Liver (tissue), 9 donors: Measurements from ENCODE around the gene ASCC1. TPM values are rescaled to one million over a fixed set of nuclear protein-coding genes. Genes with fewer than 3 reads are reported as not detected.

Experiments
- DNase-seq: peaks from one replicate; pipeline ENCODE4 v3.0.0-alpha.2; 2017; ENCODE audit warnings: low spot score
- H3K27ac ChIP-seq, 2 donors: one replicate each; pipeline ENCODE4 v1.7.0; 2013; ENCODE audit warnings: inconsistent platforms in 2 of 2, low read length in 2 of 2, control low read depth in 1 of 2, low read depth in 1 of 2, mild to moderate bottlenecking in 1 of 2
- H3K27me3 ChIP-seq, 4 donors: one replicate each; pipeline versions ENCODE4 v1.6.1 to v1.7.0; 2013; ENCODE audit warnings: low read length in 3 of 4, inconsistent platforms in 1 of 4, mild to moderate bottlenecking in 1 of 4, moderate library complexity in 1 of 4; ENCODE audit not compliant: control insufficient read depth in 4 of 4, insufficient read depth in 4 of 4
- H3K36me3 ChIP-seq, 4 donors: one replicate each; pipeline versions ENCODE4 v1.6.1 to v1.7.0; 2013; ENCODE audit warnings: low read length in 3 of 4, mild to moderate bottlenecking in 3 of 4, low read depth in 1 of 4, moderate library complexity in 1 of 4; ENCODE audit not compliant: control insufficient read depth in 4 of 4, insufficient read depth in 3 of 4
- H3K4me1 ChIP-seq, 4 donors: one replicate each; pipeline versions ENCODE4 v1.6.1 to v1.7.0; 2013; ENCODE audit warnings: low read length in 3 of 4, mild to moderate bottlenecking in 3 of 4, moderate library complexity in 1 of 4; ENCODE audit not compliant: control insufficient read depth in 4 of 4, insufficient read depth in 4 of 4
- H3K4me3 ChIP-seq, 3 donors: one replicate each; pipeline versions ENCODE4 v1.6.1 to v1.7.0; 2013; ENCODE audit warnings: low read length in 3 of 3, control low read depth in 1 of 3, low read depth in 1 of 3, mild to moderate bottlenecking in 1 of 3
- H3K9ac ChIP-seq, 2 donors: one replicate each; pipeline ENCODE4 v1.7.0; 2013; ENCODE audit warnings: low read length in 2 of 2, mild to moderate bottlenecking in 2 of 2, moderate library complexity in 2 of 2, control low read depth in 1 of 2, low read depth in 1 of 2
- H3K9me3 ChIP-seq, 4 donors: one replicate each; pipeline versions ENCODE4 v1.6.1 to v1.7.0; 2013; ENCODE audit warnings: low read length in 3 of 4; ENCODE audit not compliant: control insufficient read depth in 4 of 4
- EGR1 ChIP-seq, 2 donors: IDR thresholded peaks; 2 replicates each; pipeline ENCODE4 v1.6.1; 2016 to 2018; ENCODE audit warnings: antibody characterized with exemption in 2 of 2, low read depth in 2 of 2
- FOXA1 ChIP-seq: IDR thresholded peaks from 2 replicates; pipeline ENCODE4 v1.6.1; 2016; ENCODE audit warnings: antibody characterized with exemption
- FOXA2 ChIP-seq: IDR thresholded peaks from 2 replicates; pipeline ENCODE4 v1.6.1; 2016; ENCODE audit warnings: antibody characterized with exemption
- GABPA ChIP-seq, 2 donors: IDR thresholded peaks in 1 of 2; conservative IDR thresholded peaks in 1 of 2; 2 replicates each; pipeline ENCODE4 v1.6.1; 2016; ENCODE audit warnings: antibody characterized with exemption in 2 of 2, mild to moderate bottlenecking in 1 of 2, moderate library complexity in 1 of 2
- HNF4A ChIP-seq, 2 donors: conservative IDR thresholded peaks; 2 replicates each; pipeline ENCODE4 v1.6.1; 2016; ENCODE audit warnings: antibody characterized with exemption in 2 of 2, mild to moderate bottlenecking in 2 of 2
- HNF4G ChIP-seq: IDR thresholded peaks from 2 replicates; pipeline ENCODE4 v1.6.1; 2016; ENCODE audit warnings: antibody characterized with exemption
- JUND ChIP-seq, 2 donors: IDR thresholded peaks; 2 replicates each; pipeline ENCODE4 v1.6.1; 2016; ENCODE audit warnings: antibody characterized with exemption in 2 of 2
- NR2F2 ChIP-seq: IDR thresholded peaks from 2 replicates; pipeline ENCODE4 v1.6.1; 2016; ENCODE audit warnings: antibody characterized with exemption
- RAD21 ChIP-seq, 2 donors: IDR thresholded peaks; 2 replicates each; pipeline ENCODE4 v1.6.1; 2016; ENCODE audit warnings: antibody characterized with exemption in 2 of 2, mild to moderate bottlenecking in 2 of 2
- RXRA ChIP-seq, 2 donors: IDR thresholded peaks; 2 replicates each; pipeline ENCODE4 v1.6.1; 2017 to 2018; ENCODE audit warnings: antibody characterized with exemption in 2 of 2, mild to moderate bottlenecking in 1 of 2
- SP1 ChIP-seq: IDR thresholded peaks from 2 replicates; pipeline ENCODE4 v1.6.1; 2018; ENCODE audit warnings: antibody characterized with exemption, mild to moderate bottlenecking
- TAF1 ChIP-seq: conservative IDR thresholded peaks from 2 replicates; pipeline ENCODE4 v1.6.1; 2016; ENCODE audit warnings: antibody characterized with exemption, mild to moderate bottlenecking
- YY1 ChIP-seq: IDR thresholded peaks from 2 replicates; pipeline ENCODE4 v1.6.1; 2016; ENCODE audit warnings: antibody characterized with exemption, mild to moderate bottlenecking
- WGBS: extraction: QIAGEN DNeasy Blood & Tissue Kit; methylation state at CpG from one replicate; pipeline ENCODE4 v1.1.7; 2013; 5-methylcytosine and 5-hydroxymethylcytosine counted together
- polyA plus RNA-seq, 2 donors: library from polyadenylated mRNA; stranded (reverse) in 1 of 2; unstranded in 1 of 2; fragments of 200-250 nt in 1 of 2; fragments of >200 nt in 1 of 2; fragmentation: Nextera tagmentation in 1 of 2; extraction: Ambion mirVana in 1 of 2; gene quantifications; one replicate each; pipeline versions ENCODE4 v1.2.1 to v1.2.3, GENCODE V29; 2013 to 2015
- total RNA-seq, 2 donors: library from RNA; depleted of rRNA; stranded (reverse); fragments of >200 nt; gene quantifications; one replicate each; pipeline ENCODE4 v1.2.3, GENCODE V29; 2014
- TF ChIP-seq, protein P1 (sequence below): IDR thresholded peaks from 2 replicates; pipeline ENCODE4 v1.6.1; 2016; ENCODE audit warnings: antibody characterized with exemption
- TF ChIP-seq, protein P2 (sequence below): fragments of 150-350 bp; IDR thresholded peaks from 2 replicates; pipeline ENCODE4 v1.5.1; 2017; ENCODE audit warnings: improper control_type of control experiment, low read depth, low read length; ENCODE audit not compliant: missing input control
- TF ChIP-seq, protein P3 (sequence below): IDR thresholded peaks from 2 replicates; pipeline ENCODE4 v1.6.1; 2016; ENCODE audit warnings: antibody characterized with exemption, mild to moderate bottlenecking
- TF ChIP-seq, protein P4 (sequence below): IDR thresholded peaks from 2 replicates; pipeline ENCODE4 v1.6.1; 2016; ENCODE audit warnings: antibody characterized with exemption
- TF ChIP-seq, protein P5 (sequence below): IDR thresholded peaks from 2 replicates; pipeline ENCODE4 v1.6.1; 2016; ENCODE audit warnings: antibody characterized with exemption
- donor health status: healthy.
- donor health status: healthy.
- donor health status: healthy.
- donor health status: healthy.
- donor health status: healthy.

ASCC1 gene
- total and polyA plus RNA-seq, 4 donors: 6.9 to 13.9 (median 10.2) TPM

DNA sequence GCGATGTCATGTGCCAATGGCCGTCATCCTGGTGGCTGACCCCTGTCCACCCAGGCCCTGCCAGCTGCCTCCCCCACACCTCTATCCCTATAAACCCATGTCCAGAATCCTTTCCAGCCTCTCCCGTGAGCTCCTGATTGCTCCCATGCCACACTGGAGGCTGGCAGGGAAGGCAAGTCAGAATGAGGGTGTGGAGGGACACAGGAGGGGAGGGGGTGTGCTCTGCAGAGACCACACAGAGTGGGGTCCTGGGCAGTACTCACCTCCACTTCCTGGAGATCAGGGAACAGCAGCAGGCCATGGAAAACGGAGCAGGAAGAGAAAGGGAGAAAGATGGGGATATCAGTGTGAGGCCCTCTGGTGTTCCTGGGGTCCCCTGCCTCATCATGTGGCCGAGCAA lies 143.4 kb downstream of the ASCC1 start:
- Histone ChIP-seq H3K27ac (no peak overlapping the region), H3K4me1 (peaks cover 0 to 10% (median 1%) of the 10 kb centered on the region in 4 donors), H3K9me3 (no peaks in the 10 kb centered on the region), H3K36me3 (no peaks in the 10 kb centered on the region), H3K9ac (no peak overlapping the region), H3K27me3 (no peaks in the 10 kb centered on the region), H3K4me3 (no peak overlapping the region)
- DNase-seq: no peak
- 93% methylated on average over 5 of the region's 5 CpGs for WGBS
- TF ChIP-seq RXRA (IDR thresholded peaks at IDR 0.05) (no peak), HNF4G (no peak)
- TF ChIP-seq, protein P1, sequence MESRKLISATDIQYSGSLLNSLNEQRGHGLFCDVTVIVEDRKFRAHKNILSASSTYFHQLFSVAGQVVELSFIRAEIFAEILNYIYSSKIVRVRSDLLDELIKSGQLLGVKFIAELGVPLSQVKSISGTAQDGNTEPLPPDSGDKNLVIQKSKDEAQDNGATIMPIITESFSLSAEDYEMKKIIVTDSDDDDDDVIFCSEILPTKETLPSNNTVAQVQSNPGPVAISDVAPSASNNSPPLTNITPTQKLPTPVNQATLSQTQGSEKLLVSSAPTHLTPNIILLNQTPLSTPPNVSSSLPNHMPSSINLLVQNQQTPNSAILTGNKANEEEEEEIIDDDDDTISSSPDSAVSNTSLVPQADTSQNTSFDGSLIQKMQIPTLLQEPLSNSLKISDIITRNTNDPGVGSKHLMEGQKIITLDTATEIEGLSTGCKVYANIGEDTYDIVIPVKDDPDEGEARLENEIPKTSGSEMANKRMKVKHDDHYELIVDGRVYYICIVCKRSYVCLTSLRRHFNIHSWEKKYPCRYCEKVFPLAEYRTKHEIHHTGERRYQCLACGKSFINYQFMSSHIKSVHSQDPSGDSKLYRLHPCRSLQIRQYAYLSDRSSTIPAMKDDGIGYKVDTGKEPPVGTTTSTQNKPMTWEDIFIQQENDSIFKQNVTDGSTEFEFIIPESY: no peak

DNA sequence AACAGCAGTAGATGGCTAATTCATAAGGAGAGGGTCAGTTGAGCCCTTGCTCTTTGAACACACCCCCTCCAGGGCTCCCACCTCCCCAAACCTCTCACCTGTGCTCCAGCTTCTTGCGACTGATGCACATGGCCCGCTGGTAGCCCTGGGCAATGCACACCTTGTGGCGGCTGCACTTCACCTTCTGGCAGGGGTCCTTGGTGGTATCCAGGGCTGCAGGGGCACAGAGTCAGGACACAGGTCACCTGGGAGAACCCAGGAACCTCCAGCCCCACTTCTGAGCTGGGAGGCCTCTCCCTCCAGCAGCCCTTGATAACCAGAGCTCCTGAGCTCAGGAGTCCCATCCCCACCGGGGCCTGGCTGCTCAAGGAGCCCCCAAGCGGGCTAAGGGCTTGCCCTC lies 144.0 kb downstream of the ASCC1 start:
- no peaks in the 10 kb centered on the region for H3K36me3 ChIP-seq

More for the DNA sequence above, 144.0 kb downstream of the ASCC1 start:
- Histone ChIP-seq H3K4me3 (no peak overlapping the region), H3K27ac (no peak overlapping the region), H3K27me3 (no peaks in the 10 kb centered on the region), H3K4me1 (peaks cover 0 to 10% (median 1%) of the 10 kb centered on the region in 4 donors), H3K9me3 (no peaks in the 10 kb centered on the region), H3K9ac (no peak overlapping the region)
- TF ChIP-seq HNF4A (conservative IDR thresholded peaks at IDR 0.05) (no peak), EGR1 (IDR thresholded peaks at IDR 0.05; ENCODE audit: low read depth in 2 of 2) (no peak), HNF4G (no peak), JUND (IDR thresholded peaks at IDR 0.05) (no peak), GABPA (IDR thresholded peaks at IDR 0.05 in 1 of 2, conservative IDR thresholded peaks at IDR 0.05 in 1 of 2) (no peak), FOXA2 (no peak), RXRA (IDR thresholded peaks at IDR 0.05) (no peak), FOXA1 (no peak), RAD21 (IDR thresholded peaks at IDR 0.05) (no peak), YY1 (no peak), SP1 (no peak), NR2F2 (no peak), TAF1 (no peak)
- TF ChIP-seq, protein P2, sequence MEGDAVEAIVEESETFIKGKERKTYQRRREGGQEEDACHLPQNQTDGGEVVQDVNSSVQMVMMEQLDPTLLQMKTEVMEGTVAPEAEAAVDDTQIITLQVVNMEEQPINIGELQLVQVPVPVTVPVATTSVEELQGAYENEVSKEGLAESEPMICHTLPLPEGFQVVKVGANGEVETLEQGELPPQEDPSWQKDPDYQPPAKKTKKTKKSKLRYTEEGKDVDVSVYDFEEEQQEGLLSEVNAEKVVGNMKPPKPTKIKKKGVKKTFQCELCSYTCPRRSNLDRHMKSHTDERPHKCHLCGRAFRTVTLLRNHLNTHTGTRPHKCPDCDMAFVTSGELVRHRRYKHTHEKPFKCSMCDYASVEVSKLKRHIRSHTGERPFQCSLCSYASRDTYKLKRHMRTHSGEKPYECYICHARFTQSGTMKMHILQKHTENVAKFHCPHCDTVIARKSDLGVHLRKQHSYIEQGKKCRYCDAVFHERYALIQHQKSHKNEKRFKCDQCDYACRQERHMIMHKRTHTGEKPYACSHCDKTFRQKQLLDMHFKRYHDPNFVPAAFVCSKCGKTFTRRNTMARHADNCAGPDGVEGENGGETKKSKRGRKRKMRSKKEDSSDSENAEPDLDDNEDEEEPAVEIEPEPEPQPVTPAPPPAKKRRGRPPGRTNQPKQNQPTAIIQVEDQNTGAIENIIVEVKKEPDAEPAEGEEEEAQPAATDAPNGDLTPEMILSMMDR: no peak
- TF ChIP-seq, protein P3, sequence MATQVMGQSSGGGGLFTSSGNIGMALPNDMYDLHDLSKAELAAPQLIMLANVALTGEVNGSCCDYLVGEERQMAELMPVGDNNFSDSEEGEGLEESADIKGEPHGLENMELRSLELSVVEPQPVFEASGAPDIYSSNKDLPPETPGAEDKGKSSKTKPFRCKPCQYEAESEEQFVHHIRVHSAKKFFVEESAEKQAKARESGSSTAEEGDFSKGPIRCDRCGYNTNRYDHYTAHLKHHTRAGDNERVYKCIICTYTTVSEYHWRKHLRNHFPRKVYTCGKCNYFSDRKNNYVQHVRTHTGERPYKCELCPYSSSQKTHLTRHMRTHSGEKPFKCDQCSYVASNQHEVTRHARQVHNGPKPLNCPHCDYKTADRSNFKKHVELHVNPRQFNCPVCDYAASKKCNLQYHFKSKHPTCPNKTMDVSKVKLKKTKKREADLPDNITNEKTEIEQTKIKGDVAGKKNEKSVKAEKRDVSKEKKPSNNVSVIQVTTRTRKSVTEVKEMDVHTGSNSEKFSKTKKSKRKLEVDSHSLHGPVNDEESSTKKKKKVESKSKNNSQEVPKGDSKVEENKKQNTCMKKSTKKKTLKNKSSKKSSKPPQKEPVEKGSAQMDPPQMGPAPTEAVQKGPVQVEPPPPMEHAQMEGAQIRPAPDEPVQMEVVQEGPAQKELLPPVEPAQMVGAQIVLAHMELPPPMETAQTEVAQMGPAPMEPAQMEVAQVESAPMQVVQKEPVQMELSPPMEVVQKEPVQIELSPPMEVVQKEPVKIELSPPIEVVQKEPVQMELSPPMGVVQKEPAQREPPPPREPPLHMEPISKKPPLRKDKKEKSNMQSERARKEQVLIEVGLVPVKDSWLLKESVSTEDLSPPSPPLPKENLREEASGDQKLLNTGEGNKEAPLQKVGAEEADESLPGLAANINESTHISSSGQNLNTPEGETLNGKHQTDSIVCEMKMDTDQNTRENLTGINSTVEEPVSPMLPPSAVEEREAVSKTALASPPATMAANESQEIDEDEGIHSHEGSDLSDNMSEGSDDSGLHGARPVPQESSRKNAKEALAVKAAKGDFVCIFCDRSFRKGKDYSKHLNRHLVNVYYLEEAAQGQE: no peak
- TF ChIP-seq, protein P4, sequence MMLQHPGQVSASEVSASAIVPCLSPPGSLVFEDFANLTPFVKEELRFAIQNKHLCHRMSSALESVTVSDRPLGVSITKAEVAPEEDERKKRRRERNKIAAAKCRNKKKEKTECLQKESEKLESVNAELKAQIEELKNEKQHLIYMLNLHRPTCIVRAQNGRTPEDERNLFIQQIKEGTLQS: no peak
- TF ChIP-seq, protein P5, sequence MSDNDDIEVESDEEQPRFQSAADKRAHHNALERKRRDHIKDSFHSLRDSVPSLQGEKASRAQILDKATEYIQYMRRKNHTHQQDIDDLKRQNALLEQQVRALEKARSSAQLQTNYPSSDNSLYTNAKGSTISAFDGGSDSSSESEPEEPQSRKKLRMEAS: no peak
- TF ChIP-seq, protein P1: no peak
- WGBS: 95% methylated on average over 5 of the region's 5 CpGs
- no peak for DNase-seq
